Hepatocyte (in vitro differentiated cells): Measurements from ENCODE around the gene SLC41A2.
A peak's percentile ranks its signal among the peaks of the same experiment; 100 is the strongest.

Experiments
- EZH2 ChIP-seq: fragments of 200-600 bp; sonication (generic); IDR thresholded peaks from 2 replicates; pipeline ENCODE4 v1.6.1; 2016; ENCODE audit warnings: antibody characterized with exemption, mild to moderate bottlenecking, borderline replicate concordance
- EZH2phosphoT487 ChIP-seq: fragments of 200-600 bp; sonication (generic); IDR thresholded peaks from one replicate; pipeline ENCODE4 v1.6.1; 2018; ENCODE audit warnings: antibody characterized with exemption, mild to moderate bottlenecking, low read depth, moderate library complexity; ENCODE audit not compliant: unreplicated experiment, severe bottlenecking
- TF ChIP-seq, protein P1 (sequence below): fragments of 200-600 bp; sonication (generic); IDR thresholded peaks from 2 replicates; pipeline ENCODE4 v1.5.1; 2016; ENCODE audit warnings: antibody characterized with exemption, mild to moderate bottlenecking; ENCODE audit not compliant: poor library complexity

DNA sequence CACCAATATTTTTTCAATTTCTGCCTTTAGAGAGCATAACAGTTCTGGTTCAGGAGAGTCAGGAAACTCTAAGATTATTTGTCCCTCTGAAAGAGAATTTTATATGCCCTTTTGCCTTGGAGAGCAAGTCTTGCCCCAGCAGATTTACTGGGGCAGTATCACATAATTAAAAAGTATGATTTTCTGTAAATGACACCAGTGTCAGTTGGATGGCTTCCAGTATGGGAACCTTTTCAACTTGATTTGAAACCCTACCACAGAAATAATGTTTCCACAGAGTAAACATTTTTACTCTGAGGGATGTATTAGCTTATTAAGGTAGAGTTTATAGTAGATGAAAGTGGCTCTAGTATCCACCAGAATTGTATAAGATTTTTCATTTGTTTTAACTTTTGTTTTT, 43.4 kb upstream of the SLC41A2 start:
- TF ChIP-seq, protein P1, sequence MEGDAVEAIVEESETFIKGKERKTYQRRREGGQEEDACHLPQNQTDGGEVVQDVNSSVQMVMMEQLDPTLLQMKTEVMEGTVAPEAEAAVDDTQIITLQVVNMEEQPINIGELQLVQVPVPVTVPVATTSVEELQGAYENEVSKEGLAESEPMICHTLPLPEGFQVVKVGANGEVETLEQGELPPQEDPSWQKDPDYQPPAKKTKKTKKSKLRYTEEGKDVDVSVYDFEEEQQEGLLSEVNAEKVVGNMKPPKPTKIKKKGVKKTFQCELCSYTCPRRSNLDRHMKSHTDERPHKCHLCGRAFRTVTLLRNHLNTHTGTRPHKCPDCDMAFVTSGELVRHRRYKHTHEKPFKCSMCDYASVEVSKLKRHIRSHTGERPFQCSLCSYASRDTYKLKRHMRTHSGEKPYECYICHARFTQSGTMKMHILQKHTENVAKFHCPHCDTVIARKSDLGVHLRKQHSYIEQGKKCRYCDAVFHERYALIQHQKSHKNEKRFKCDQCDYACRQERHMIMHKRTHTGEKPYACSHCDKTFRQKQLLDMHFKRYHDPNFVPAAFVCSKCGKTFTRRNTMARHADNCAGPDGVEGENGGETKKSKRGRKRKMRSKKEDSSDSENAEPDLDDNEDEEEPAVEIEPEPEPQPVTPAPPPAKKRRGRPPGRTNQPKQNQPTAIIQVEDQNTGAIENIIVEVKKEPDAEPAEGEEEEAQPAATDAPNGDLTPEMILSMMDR: no peak
- no peak for TF ChIP-seq EZH2
- peak; percentile 32 for TF ChIP-seq EZH2phosphoT487
